Choroid plexus epithelial cell (primary cell): ENCODE measurements around the gene SNAP47.

Experiments
- DNase-seq: peaks from one replicate; pipeline ENCODE4 v3.0.0-alpha.2; 2010; ENCODE audit warnings: low read depth
- H3K4me3 ChIP-seq: 2 replicates; pipeline ENCODE4 v1.5.1; 2011; ENCODE audit warnings: low read depth, mild to moderate bottlenecking, control low read depth, low read length, moderate library complexity
- CTCF ChIP-seq: conservative IDR thresholded peaks from 2 replicates; pipeline ENCODE4 v1.5.1; 2011; ENCODE audit warnings: low read depth, mild to moderate bottlenecking, control low read depth, inconsistent platforms, low read length, moderate library complexity

Gene SNAP47

DNA sequence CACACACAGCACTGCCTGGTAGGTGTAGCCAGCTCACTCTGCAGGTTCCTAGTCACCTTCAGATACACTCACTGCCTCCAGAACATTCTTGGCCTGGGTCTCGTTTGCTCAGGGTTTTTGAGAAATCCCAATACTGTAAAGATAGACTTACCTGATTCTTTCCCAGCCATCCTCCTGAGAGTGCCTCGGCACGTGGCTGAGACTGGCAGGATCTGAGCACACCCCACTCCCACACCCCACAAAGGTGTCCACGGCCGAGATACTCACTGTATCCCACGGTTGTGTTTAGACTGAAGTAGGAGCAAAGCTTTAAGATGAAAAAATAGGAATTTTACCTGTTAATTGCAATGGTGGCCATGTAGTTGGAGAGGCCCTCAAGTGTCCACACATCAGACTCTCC is 33.4 kb downstream of the SNAP47 start:
- no peak overlapping the region for H3K4me3 ChIP-seq
- TF ChIP-seq CTCF: no peak
- no peak for DNase-seq

- no peak for TF ChIP-seq CTCF
- no peak for DNase-seq
- H3K4me3 ChIP-seq: no peak overlapping the region
These were observed 34.1 kb downstream of the SNAP47 start for GRCh38 chr1:227769047-227769935.

- DNase-seq: no peak
- no peak overlapping the region for H3K4me3 ChIP-seq
- no peak for TF ChIP-seq CTCF
These were observed 34.8 kb downstream of the SNAP47 start for GRCh38 chr1:227769936-227770494.

- no peak overlapping the region for H3K4me3 ChIP-seq
- TF ChIP-seq CTCF: no peak
- no peak for DNase-seq
These were observed 35.6 kb downstream of the SNAP47 start for GRCh38 chr1:227770812-227771211.

DNA sequence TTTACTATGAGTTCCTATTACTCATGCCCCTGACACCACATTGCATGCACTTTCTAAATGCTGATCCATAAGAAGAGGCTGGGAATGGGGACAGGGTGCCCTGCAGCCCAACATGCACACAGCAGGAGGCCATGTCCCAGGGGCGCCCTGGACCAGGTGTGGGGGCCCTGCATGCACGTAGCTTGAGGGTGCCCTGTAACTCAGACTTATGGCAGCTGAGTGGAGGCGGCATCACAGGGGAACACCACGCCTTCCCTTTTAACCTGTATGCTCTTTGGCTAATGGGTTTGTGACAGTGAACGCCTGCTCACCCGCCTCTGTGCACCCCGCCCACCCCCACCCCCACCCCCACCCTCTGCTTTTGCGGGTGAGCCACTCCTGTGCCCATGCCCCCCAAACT is 36.1 kb downstream of the SNAP47 start:
- H3K4me3 ChIP-seq: no peak overlapping the region
- no peak for TF ChIP-seq CTCF
- no peak for DNase-seq

DNA sequence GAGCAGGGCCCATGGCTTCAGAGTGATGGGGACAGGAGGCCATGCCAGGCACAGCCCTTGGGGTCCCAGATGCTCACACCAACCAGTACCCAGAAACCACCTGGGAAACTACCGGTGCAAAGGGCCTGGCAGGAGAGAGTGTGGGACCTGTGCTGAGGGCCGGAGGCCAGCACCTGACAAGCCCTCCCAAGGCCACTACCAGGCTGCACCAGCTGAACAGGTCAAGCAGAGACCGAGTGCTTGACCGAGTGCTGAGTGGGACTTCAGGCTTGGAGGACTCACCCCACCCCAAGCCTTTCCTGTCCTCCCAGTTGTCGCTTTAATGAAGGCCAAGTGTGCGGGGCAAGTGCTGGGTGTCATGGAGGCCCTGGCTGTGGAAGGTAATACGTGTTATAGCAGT is 36.5 kb downstream of the SNAP47 start:
- no peak for TF ChIP-seq CTCF
- H3K4me3 ChIP-seq: no peak overlapping the region
- no peak for DNase-seq

DNA sequence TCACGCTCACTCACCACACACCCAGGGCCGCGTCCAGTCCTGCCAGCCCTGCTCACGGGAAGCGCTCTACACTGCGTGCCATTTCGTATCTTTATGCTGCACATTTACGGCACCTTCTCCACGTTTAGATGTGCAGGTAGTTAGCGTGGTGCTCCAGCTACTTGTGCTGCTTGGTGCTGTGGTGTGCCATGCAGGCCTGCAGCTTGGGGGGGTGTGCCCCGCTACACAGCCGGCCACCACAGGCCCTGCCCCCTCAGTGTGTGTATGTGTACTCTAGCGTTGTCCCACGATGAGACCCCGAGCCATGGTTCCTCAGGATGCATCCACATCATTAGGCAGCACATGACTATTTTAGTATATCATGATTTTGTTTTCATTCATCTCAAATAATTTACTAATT is 38.3 kb downstream of the SNAP47 start:
- H3K4me3 ChIP-seq: no peak overlapping the region
- TF ChIP-seq CTCF: no peak

More for the DNA sequence above, 38.3 kb downstream of the SNAP47 start:
- no peak for DNase-seq
